C4-2B (cell line): ENCODE data around the gene RTKN.

Experiments
- ZFX ChIP-seq: fragments of 450-650 bp; IDR thresholded peaks from 2 replicates; pipeline ENCODE4 v1.6.1; 2017
- TF ChIP-seq, protein P1 (sequence below): fragments of 450-650 bp; conservative IDR thresholded peaks from 2 replicates; pipeline ENCODE4 v1.5.1; 2017; ENCODE audit warnings: mild to moderate bottlenecking

DNA sequence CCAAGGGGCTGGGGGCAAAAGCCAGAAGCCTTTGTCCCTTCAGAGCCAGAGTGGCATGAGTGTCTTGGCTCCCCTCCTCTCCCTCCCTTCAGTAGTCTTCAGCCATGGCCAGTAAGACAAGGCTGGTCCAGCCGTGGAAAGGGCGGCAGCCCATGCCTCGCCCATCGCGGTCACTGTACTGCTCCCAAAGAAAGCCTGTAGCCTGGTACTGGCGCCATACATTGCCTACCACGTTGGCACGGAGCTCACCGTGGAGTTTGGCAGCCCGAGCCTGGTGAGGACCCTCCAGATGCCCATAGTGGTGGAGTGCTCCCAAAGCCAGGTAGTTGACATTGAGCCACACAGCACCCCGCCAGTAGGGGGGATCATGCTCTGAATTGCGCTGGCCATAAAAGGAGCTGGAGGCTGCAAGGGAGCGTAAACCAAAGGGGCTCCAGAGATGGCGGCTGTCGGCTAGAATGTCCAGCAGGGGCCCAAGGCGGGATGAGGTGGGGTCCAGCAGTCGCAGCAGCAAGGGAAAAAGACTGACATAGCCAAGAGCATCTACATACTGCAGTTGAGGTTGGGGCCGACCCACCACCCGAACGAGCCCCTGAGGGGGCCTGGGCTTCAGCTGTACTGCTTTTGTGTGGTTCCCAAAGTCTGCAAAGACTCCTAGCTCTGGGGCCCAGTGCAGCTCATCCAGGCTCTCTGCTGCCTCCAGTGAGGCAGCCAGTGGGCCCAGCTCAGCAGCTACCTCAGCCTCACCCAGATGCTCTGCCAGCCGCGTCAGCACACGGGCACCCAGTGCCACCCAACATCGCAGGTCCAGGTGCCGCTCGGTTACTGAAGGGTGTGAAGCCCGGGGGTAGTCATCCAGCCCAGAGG lies 19.7 kb upstream of the RTKN start:
- TF ChIP-seq, protein P1, sequence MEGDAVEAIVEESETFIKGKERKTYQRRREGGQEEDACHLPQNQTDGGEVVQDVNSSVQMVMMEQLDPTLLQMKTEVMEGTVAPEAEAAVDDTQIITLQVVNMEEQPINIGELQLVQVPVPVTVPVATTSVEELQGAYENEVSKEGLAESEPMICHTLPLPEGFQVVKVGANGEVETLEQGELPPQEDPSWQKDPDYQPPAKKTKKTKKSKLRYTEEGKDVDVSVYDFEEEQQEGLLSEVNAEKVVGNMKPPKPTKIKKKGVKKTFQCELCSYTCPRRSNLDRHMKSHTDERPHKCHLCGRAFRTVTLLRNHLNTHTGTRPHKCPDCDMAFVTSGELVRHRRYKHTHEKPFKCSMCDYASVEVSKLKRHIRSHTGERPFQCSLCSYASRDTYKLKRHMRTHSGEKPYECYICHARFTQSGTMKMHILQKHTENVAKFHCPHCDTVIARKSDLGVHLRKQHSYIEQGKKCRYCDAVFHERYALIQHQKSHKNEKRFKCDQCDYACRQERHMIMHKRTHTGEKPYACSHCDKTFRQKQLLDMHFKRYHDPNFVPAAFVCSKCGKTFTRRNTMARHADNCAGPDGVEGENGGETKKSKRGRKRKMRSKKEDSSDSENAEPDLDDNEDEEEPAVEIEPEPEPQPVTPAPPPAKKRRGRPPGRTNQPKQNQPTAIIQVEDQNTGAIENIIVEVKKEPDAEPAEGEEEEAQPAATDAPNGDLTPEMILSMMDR: no peak
- TF ChIP-seq ZFX: no peak
